A673 (cell line): ENCODE measurements around the gene SMPD2. TPM values are rescaled to one million over a fixed set of nuclear protein-coding genes. Genes with fewer than 3 reads are reported as not detected.

ENCODE experiments used
- BruUV-seq: library from RNA; stranded (reverse); fragments of 400-500 nt; replicated peaks from 2 replicates; lab custom pipeline; 2021; lab: Mats Ljungman, UMichigan
- CTCF ChIA-PET: fragments of 300-600 bp; sonication (Branson Sonifier 250); formaldehyde crosslinking; loops from one replicate; lab custom pipeline; 2022; ENCODE audit warnings: antibody characterized with exemption; lab: Charles Lee
- POLR2A ChIA-PET: fragments of 300-600 bp; sonication (Branson Sonifier 250); formaldehyde crosslinking; loops from one replicate; lab custom pipeline; 2022; ENCODE audit warnings: antibody characterized with exemption; ENCODE audit not compliant: low non-redundant PET; lab: Charles Lee
- DNase-seq: peaks from one replicate; pipeline ENCODE4 v3.0.0-alpha.2; 2015; ENCODE audit warnings: low spot score
- H3K27ac ChIP-seq: fragments of 200-600 bp; sonication (generic); 2 replicates; pipeline ENCODE4 v1.5.1; 2016; ENCODE audit warnings: mixed run types, low read depth, mild to moderate bottlenecking, mixed read lengths, antibody characterized with exemption, low read length; ENCODE audit not compliant: poor library complexity, severe bottlenecking
- H3K27me3 ChIP-seq: fragments of 200-600 bp; sonication (generic); replicated peaks from 2 replicates; pipeline ENCODE4 v1.6.1; 2017; ENCODE audit warnings: mixed run types, low read depth, mild to moderate bottlenecking, mixed read lengths, antibody characterized with exemption, low read length; ENCODE audit not compliant: insufficient read depth, poor library complexity
- H3K36me3 ChIP-seq: fragments of 200-600 bp; sonication (generic); 2 replicates; pipeline ENCODE4 v1.6.1; 2016; ENCODE audit warnings: mixed run types, mild to moderate bottlenecking, mixed read lengths, antibody characterized with exemption, low read length; ENCODE audit not compliant: insufficient read depth, poor library complexity, severe bottlenecking
- H3K4me1 ChIP-seq: fragments of 200-600 bp; sonication (generic); 2 replicates; pipeline ENCODE4 v1.6.1; 2017; ENCODE audit warnings: mixed run types, mild to moderate bottlenecking, mixed read lengths, antibody characterized with exemption, low read length; ENCODE audit not compliant: insufficient read depth, poor library complexity, severe bottlenecking
- H3K4me3 ChIP-seq: fragments of 200-600 bp; sonication (generic); 2 replicates; pipeline ENCODE4 v1.5.1; 2016; ENCODE audit warnings: low read depth, mixed run types, mild to moderate bottlenecking, mixed read lengths, low read length; ENCODE audit not compliant: poor library complexity, severe bottlenecking
- H3K9me3 ChIP-seq: fragments of 200-600 bp; sonication (generic); 2 replicates; pipeline ENCODE4 v1.6.1; 2016; ENCODE audit warnings: mixed run types, low read depth, mild to moderate bottlenecking, mixed read lengths, antibody characterized with exemption, low read length; ENCODE audit not compliant: poor library complexity, severe bottlenecking
- CTCF ChIP-seq: fragments of 300-800, 200-600 bp; sonication (generic); conservative IDR thresholded peaks from 2 replicates; pipeline ENCODE4 v1.5.1; 2017; ENCODE audit warnings: low read depth, mild to moderate bottlenecking, antibody characterized with exemption, low read length, moderate library complexity, mixed read lengths
- EZH2 ChIP-seq: fragments of 200-600 bp; sonication (generic); IDR thresholded peaks from 2 replicates; pipeline ENCODE4 v1.6.1; 2017; ENCODE audit warnings: borderline replicate concordance, low read depth, mild to moderate bottlenecking, mixed read lengths, antibody characterized with exemption, low read length; ENCODE audit not compliant: poor library complexity, severe bottlenecking
- intact Hi-C: fragments of 100-400 bp; cut with micrococcal nuclease; formaldehyde crosslinking; loops from one replicate; pipeline ENCODE4 v1.10.0; 2022; ENCODE audit not compliant: unreplicated experiment
- total RNA-seq: library from RNA; stranded (reverse); gene quantifications from 2 replicates; pipeline ENCODE4 v1.2.3, GENCODE V29; 2021

Gene SMPD2
- total RNA-seq, 1 experiment from 2014 or later, result 8.6 TPM

DNA sequence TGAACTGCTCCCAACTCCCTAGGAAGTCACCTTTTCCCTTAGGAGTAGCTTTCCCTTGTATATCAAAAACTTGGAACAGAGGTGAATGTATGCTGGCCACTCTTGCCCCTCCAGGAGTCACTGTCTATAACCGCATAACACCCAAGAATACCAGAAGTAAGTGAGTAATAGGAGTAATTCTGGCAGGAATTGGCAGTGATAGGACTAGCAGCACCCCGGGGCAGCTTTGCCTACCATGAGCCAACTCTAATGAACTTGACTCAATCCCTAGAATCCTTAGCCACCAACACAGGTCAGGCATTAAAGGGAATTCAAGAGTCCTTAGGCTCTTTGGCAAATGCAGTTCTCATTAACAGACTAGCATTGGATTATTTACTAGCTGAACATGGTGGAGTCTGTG, 29.5 kb upstream of the SMPD2 start:
- no peaks in the 10 kb centered on the region for H3K4me1 ChIP-seq
- ChIA-PET CTCF (no interaction called here), POLR2A (no interaction called here)
- H3K9me3 ChIP-seq, result no peaks in the 10 kb centered on the region
- TF ChIP-seq EZH2 (no peak), CTCF (no peak)
- no peak overlapping the region for H3K27ac ChIP-seq
- no peak overlapping the region for H3K4me3 ChIP-seq
- no peak for DNase-seq
- H3K27me3 ChIP-seq, result no peaks in the 10 kb centered on the region
- no TSS peak for BruUV-seq
- intact Hi-C loops, result no loop called here
- H3K36me3 ChIP-seq, result no peaks in the 10 kb centered on the region

DNA sequence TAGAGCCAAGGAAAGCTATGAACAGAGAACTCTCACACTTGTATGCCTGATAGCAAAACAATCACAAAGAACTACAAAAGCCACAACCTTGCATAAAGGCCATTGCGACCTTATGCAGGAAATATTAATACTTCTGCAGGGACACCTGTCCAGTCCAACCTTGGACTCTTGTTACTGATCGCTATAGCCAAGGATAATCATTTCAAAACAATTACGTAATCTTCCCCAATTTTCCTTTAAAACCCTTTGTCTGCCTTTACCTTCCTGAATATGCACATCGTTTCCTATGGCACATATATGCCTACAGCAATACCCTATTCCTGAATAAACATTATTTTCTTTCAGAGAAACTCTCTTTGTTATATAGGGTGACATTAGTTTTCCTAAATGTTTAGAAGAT, 22.9 kb upstream of the SMPD2 start:
- TF ChIP-seq CTCF (no peak), EZH2 (no peak)
- ChIA-PET CTCF (no interaction called here), POLR2A (interaction anchor here (0.6 kb wide), 1 partner anchor 107 kb away, joined by 4 read pairs; no protein-coding TSS in a partner anchor)
- no TSS peak for BruUV-seq
- Histone ChIP-seq H3K4me1 (no peaks in the 10 kb centered on the region), H3K27ac (no peak overlapping the region), H3K36me3 (no peaks in the 10 kb centered on the region), H3K9me3 (no peaks in the 10 kb centered on the region), H3K27me3 (no peaks in the 10 kb centered on the region), H3K4me3 (no peak overlapping the region)
- DNase-seq, result no peak
- intact Hi-C loops, result no loop called here

- no peaks in the 10 kb centered on the region for H3K27me3 ChIP-seq
- no peak overlapping the region for H3K4me3 ChIP-seq
- H3K4me1 ChIP-seq, result no peaks in the 10 kb centered on the region
- DNase-seq, result no peak
- H3K9me3 ChIP-seq, result no peaks in the 10 kb centered on the region
- H3K27ac ChIP-seq, result no peak overlapping the region
- no TSS peak for BruUV-seq
- H3K36me3 ChIP-seq, result no peaks in the 10 kb centered on the region
- POLR2A ChIA-PET, result no interaction called here
- intact Hi-C loops, result no loop called here
- CTCF ChIA-PET, result no interaction called here
- TF ChIP-seq CTCF, result no peak
- TF ChIP-seq EZH2, result no peak
These were observed 19.8 kb upstream of the SMPD2 start for GRCh38 chr6:109420751-109421150.
